Endothelial cell of umbilical vein (primary cell): ENCODE data around the gene TFCP2. TPM values are rescaled to one million over a fixed set of nuclear protein-coding genes. Genes with fewer than 3 reads are reported as not detected.

Experiments used
- BruUV-seq: library from RNA; stranded (reverse); fragments of 400-500 nt; replicated peaks from 2 replicates; lab custom pipeline; 2021; lab: Mats Ljungman, UMichigan
- CTCF ChIA-PET: fragments of 300-600, 350-600 bp; sonication (Branson Sonifier 250); formaldehyde crosslinking; loops from one replicate; lab custom pipeline; 2021; ENCODE audit warnings: antibody characterized with exemption, inconsistent platforms; lab: Charles Lee
- POLR2A ChIA-PET: fragments of 300-600, 350-600 bp; sonication (Branson Sonifier 250); formaldehyde crosslinking; loops from one replicate; lab custom pipeline; 2021; ENCODE audit warnings: antibody characterized with exemption, inconsistent platforms; lab: Charles Lee
- DNase-seq: peaks from one replicate; pipeline ENCODE4 v3.0.0-alpha.2; 2011; ENCODE audit warnings: low read depth, low spot score
- FAIRE-seq: peaks from 2 replicates; lab custom pipeline; 2011; peaks lifted over from hg19 to GRCh38; lab: Jason Lieb, UNC
- H2AFZ ChIP-seq: 2 replicates; pipeline ENCODE4 v1.6.0; 2012; ENCODE audit warnings: low read depth, low read length, control low read depth, inconsistent platforms
- H3K27ac ChIP-seq: 2 replicates; pipeline ENCODE4 v1.5.1; 2011; ENCODE audit warnings: low read depth, mild to moderate bottlenecking, control low read depth, low read length, moderate library complexity; ENCODE audit not compliant: insufficient read depth
- H3K27me3 ChIP-seq, 2 experiments: 2 replicates each; pipeline versions ENCODE4 v1.6.0 to v1.6.1; 2011; ENCODE audit warnings: low read length in 2 of 2, mixed read lengths in 1 of 2; ENCODE audit not compliant: control insufficient read depth in 2 of 2, insufficient read depth in 2 of 2
- H3K36me3 ChIP-seq, 2 experiments: 2 replicates in 1 of 2; 3 replicates in 1 of 2; pipeline ENCODE4 v1.5.1; 2011; ENCODE audit warnings: low read length in 2 of 2, mild to moderate bottlenecking in 1 of 2, moderate library complexity in 1 of 2; ENCODE audit not compliant: control insufficient read depth in 2 of 2, insufficient read depth in 2 of 2; ENCODE audit errors: extremely low read depth in 1 of 2
- H3K4me1 ChIP-seq: 3 replicates; pipeline ENCODE4 v1.5.1; 2011; ENCODE audit warnings: mild to moderate bottlenecking, low read length; ENCODE audit not compliant: control insufficient read depth, insufficient read depth; ENCODE audit errors: extremely low read depth
- H3K4me2 ChIP-seq: 2 replicates; pipeline ENCODE4 v1.6.1; 2011; ENCODE audit warnings: low read length, control low read depth, mixed read lengths; ENCODE audit not compliant: insufficient read depth
- H3K4me3 ChIP-seq, 3 experiments: fragments of 200-600 bp in 1 of 3; sonication (generic), shearing (Covaris generic) in 1 of 3; replicated peaks in 1 of 3; 2 replicates each; pipeline ENCODE4 v1.5.1; 2011 to 2016; ENCODE audit warnings: control low read depth in 3 of 3, low read length in 3 of 3, mild to moderate bottlenecking in 2 of 3, inconsistent platforms in 1 of 3, low read depth in 1 of 3, moderate library complexity in 1 of 3; ENCODE audit not compliant: insufficient read depth in 1 of 3
- H3K79me2 ChIP-seq: 2 replicates; pipeline ENCODE4 v1.6.0; 2012; ENCODE audit warnings: low read length, inconsistent platforms; ENCODE audit not compliant: control insufficient read depth, insufficient read depth
- H3K9ac ChIP-seq: replicated peaks from 2 replicates; pipeline ENCODE3; 2011; ENCODE audit warnings: low read length, control low read depth; ENCODE audit not compliant: insufficient read depth; ENCODE audit errors: extremely low read depth
- H3K9me1 ChIP-seq: replicated peaks from 3 replicates; pipeline ENCODE4 v1.6.0; 2011; ENCODE audit warnings: mild to moderate bottlenecking, low read length; ENCODE audit not compliant: control insufficient read depth, insufficient read depth; ENCODE audit errors: extremely low read depth
- H3K9me3 ChIP-seq: replicated peaks from 2 replicates; pipeline ENCODE4 v1.5.1; 2012; ENCODE audit warnings: low read length, inconsistent platforms; ENCODE audit not compliant: control insufficient read depth, insufficient read depth
- H4K20me1 ChIP-seq: replicated peaks from 2 replicates; pipeline ENCODE3; 2011; ENCODE audit warnings: mild to moderate bottlenecking, low read length; ENCODE audit not compliant: control insufficient read depth, insufficient read depth; ENCODE audit errors: extremely low read depth
- EZH2 ChIP-seq: IDR thresholded peaks from 2 replicates; pipeline ENCODE4 v1.6.1; 2012; ENCODE audit warnings: borderline replicate concordance, low read depth, mild to moderate bottlenecking, moderate library complexity, low read length, inconsistent platforms; ENCODE audit not compliant: severe bottlenecking
- FOS ChIP-seq: IDR thresholded peaks from 2 replicates; pipeline ENCODE4 v1.6.1; 2011; ENCODE audit warnings: mild to moderate bottlenecking, low read length, moderate library complexity, borderline replicate concordance; ENCODE audit not compliant: insufficient read depth
- GATA2 ChIP-seq: IDR thresholded peaks from 2 replicates; pipeline ENCODE4 v1.7.0; 2011; ENCODE audit warnings: low read depth, mild to moderate bottlenecking, moderate library complexity, mixed read lengths, low read length; ENCODE audit not compliant: insufficient read length, insufficient read depth
- JUN ChIP-seq: IDR thresholded peaks from 2 replicates; pipeline ENCODE4 v1.6.1; 2011; ENCODE audit warnings: borderline replicate concordance, low read depth; ENCODE audit not compliant: insufficient read length, insufficient read depth
- MYC ChIP-seq: IDR thresholded peaks from one replicate; pipeline ENCODE4 v1.6.1; 2011; ENCODE audit warnings: mild to moderate bottlenecking, low read depth, low read length
- POLR2A ChIP-seq: IDR thresholded peaks from 2 replicates; pipeline ENCODE4 v1.6.1; 2012; ENCODE audit warnings: low read depth, mild to moderate bottlenecking, control low read depth, low read length
- POLR2AphosphoS5 ChIP-seq: IDR thresholded peaks from 2 replicates; pipeline ENCODE4 v1.6.1; 2012; ENCODE audit warnings: low read depth, mild to moderate bottlenecking, control low read depth, low read length, moderate library complexity; ENCODE audit not compliant: insufficient read depth
- dilution Hi-C: fragments of 300-500 bp; cut with MboI; formaldehyde crosslinking; loops from one replicate; pipeline ENCODE4 v1.15.0; 2019; ENCODE audit warnings: low sequenced_read_pairs; ENCODE audit not compliant: extremely low pct_ligation_motif_present
- intact Hi-C: fragments of 100-400 bp; cut with micrococcal nuclease; formaldehyde crosslinking; loops from one replicate; pipeline ENCODE4 v1.10.0; 2022
- polyA plus RNA-seq, 4 experiments: library from polyadenylated mRNA; depleted of rRNA in 3 of 4; stranded (reverse) in 3 of 4; unstranded in 1 of 4; fragments of >200 nt; gene quantifications; 2 replicates each; pipeline versions ENCODE4 v1.2.1 to v1.2.3, GENCODE V29; 2011 to 2012; ENCODE audit warnings: missing spikeins in 1 of 4
- total RNA-seq: library from RNA; stranded (reverse); gene quantifications from 2 replicates; pipeline ENCODE4 v1.2.3, GENCODE V29; 2021
- TF ChIP-seq, protein P1 (sequence below): IDR thresholded peaks from 2 replicates; pipeline ENCODE4 v1.6.1; 2011; ENCODE audit not compliant: insufficient read depth, insufficient read length
- TF ChIP-seq, protein P2 (sequence below), 2 donors: IDR thresholded peaks; 1 replicate in 1 of 2; 2 replicates in 1 of 2; pipeline ENCODE4 v1.5.1; 2011; ENCODE audit warnings: low read length in 2 of 2, mild to moderate bottlenecking in 2 of 2, moderate library complexity in 2 of 2, control low read depth in 1 of 2, inconsistent platforms in 1 of 2, low read depth in 1 of 2; ENCODE audit not compliant: insufficient read depth in 1 of 2; ENCODE audit errors: extremely low read depth in 1 of 2

TFCP2 gene
- total and polyA plus RNA-seq, 2 donors (not counting 3 experiments of a cell fraction or from before 2014, with no cell fraction given): 10.2 to 28.6 TPM

DNA sequence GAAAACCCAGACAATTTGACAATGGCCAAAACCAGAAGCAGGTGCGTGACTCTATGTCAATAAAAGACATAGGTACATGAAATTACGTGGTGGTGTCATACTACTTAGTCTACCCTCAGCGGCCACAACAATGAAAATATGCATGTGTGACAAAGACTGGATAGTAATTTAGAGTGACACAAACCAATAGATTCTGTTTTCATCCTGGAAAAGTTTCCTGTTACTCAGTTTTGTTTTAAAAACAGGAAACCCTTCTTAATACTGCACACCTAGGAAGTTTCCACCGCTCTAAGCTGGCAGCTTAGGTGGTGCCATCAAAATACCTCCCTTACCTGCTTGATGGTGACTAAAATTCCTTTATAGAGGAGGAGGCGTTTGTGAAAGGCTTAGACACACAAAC is 29.8 kb upstream of the TFCP2 start:
- no peak overlapping the region for H3K9ac ChIP-seq
- no peaks in the 10 kb centered on the region for H3K36me3 ChIP-seq
- ChIA-PET POLR2A (no interaction called here), CTCF (no interaction called here)
- H2AFZ ChIP-seq: no peak overlapping the region
- H3K4me2 ChIP-seq: no peak overlapping the region
- no peaks in the 10 kb centered on the region for H3K4me1 ChIP-seq
- TF ChIP-seq, protein P1, sequence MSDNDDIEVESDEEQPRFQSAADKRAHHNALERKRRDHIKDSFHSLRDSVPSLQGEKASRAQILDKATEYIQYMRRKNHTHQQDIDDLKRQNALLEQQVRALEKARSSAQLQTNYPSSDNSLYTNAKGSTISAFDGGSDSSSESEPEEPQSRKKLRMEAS: no peak
- TF ChIP-seq, protein P2, sequence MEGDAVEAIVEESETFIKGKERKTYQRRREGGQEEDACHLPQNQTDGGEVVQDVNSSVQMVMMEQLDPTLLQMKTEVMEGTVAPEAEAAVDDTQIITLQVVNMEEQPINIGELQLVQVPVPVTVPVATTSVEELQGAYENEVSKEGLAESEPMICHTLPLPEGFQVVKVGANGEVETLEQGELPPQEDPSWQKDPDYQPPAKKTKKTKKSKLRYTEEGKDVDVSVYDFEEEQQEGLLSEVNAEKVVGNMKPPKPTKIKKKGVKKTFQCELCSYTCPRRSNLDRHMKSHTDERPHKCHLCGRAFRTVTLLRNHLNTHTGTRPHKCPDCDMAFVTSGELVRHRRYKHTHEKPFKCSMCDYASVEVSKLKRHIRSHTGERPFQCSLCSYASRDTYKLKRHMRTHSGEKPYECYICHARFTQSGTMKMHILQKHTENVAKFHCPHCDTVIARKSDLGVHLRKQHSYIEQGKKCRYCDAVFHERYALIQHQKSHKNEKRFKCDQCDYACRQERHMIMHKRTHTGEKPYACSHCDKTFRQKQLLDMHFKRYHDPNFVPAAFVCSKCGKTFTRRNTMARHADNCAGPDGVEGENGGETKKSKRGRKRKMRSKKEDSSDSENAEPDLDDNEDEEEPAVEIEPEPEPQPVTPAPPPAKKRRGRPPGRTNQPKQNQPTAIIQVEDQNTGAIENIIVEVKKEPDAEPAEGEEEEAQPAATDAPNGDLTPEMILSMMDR (IDR thresholded peaks at IDR 0.05; ENCODE audit: extremely low read depth in 1 of 2, insufficient read depth in 1 of 2, low read depth in 1 of 2, low read length in 2 of 2): no peak
- TF ChIP-seq MYC (no peak), FOS (no peak), POLR2AphosphoS5 (no peak), GATA2 (no peak), JUN (no peak), POLR2A (no peak), EZH2 (no peak)
- BruUV-seq: no TSS peak
- H3K79me2 ChIP-seq: no peaks in the 10 kb centered on the region
- no peak overlapping the region for H3K27ac ChIP-seq
- no peaks in the 10 kb centered on the region for H3K27me3 ChIP-seq
- no peaks in the 10 kb centered on the region for H3K9me1 ChIP-seq
- H3K4me3 ChIP-seq: no peak overlapping the region
- H4K20me1 ChIP-seq: no peaks in the 10 kb centered on the region
- FAIRE-seq (no peak), DNase-seq (no peak)
- intact Hi-C loops: no loop called here
- no peaks in the 10 kb centered on the region for H3K9me3 ChIP-seq
- dilution Hi-C loops: no loop called here
